HG03066 (cell line): ENCODE results near the gene SLC12A4.
"Not testable (repeated sequence)": the region's sequence is repeated elsewhere in the genome, so short reads cannot be mapped to it uniquely, and the experiment has no call there.

Source experiments
- ATAC-seq: cut with Tn5 transposase; IDR thresholded peaks from one replicate; pipeline ENCODE4 v1.9.1; 2021; ENCODE audit warnings: low read depth; ENCODE audit not compliant: unreplicated experiment

Gene SLC12A4

DNA sequence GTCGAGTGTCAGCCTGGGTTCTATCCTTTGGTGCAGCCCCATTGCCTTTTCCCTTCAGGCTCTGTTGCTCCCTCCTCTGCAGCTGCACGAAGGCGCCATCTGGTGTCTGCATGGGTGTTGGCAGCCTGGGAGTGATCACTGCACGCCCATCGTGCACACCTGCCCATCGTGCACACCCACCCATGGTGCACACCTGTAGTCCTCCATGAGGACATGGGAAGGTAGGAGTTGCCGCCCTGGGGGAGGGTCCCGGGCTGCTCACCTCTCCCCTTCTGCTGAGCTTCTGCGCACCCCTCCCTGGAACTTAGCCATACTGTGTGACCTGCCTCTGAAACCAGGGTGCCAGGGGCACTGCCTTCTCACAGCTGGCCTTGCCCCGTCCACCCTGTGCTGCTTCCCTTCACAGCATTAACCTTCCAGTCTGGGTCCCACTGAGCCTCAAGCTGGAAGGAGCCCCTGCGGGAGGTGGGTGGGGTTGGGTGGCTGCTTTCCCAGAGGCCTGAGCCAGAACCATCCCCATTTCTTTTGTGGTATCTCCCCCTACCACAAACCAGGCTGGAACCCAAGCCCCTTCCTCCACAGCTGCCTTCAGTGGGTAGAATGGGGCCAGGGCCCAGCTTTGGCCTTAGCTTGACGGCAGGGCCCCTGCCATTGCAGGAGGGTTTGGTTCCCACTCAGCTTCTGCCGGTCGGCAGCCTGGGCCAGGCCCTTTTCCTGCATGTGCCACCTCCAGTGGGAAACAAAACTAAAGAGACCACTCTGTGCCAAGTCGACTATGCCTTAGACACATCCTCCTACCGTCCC lies 39.7 kb downstream of the SLC12A4 start:
- no peak for ATAC-seq

DNA sequence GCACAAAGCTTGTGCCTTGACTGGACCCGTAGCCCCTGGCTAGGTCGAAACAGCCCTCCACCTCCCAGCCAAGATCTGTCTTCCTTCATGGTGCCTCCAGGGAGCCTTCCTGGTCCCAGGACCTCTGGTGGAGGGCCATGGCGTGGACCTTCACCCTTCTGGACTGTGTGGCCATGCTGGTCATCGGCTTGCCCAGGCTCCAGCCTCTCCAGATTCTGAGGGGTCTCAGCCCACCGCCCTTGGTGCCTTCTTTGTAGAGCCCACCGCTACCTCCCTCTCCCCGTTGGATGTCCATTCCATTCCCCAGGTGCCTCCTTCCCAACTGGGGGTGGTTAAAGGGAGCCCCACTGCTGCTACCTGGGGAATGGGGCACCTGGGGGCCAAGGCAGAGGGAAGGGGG lies 40.3 kb downstream of the SLC12A4 start:
- no peak for ATAC-seq

GRCh38 chr16:67927131-67927941 lies 41.1 kb downstream of the SLC12A4 start:
- ATAC-seq: no peak

DNA sequence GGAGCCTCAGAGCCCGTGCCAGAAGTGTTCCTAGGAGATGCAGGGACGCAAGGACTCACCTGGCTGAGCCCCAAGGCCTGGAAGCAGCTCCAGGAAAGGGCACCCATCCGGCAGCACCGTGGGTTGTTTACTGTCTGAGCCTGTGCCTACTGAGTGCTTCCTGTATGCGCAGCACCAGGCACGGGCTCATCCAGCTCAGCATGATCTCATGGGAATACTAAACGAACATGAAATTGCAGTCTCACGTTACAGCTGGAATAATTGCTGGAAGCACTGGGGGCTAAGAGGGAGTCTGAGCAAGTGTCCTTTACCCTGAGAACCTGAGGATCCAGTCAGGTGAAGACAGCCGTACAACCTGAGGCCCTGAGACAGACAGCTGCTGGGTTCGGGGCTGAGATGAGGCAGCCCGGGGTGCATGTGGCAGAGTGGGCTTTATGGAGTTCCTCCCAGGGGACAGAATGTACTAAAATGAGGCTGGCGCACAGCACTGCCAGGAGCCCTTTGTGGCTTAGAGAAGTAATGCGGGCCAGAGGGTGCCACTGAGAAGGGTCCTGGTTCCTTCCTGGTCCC lies 42.2 kb downstream of the SLC12A4 start:
- no peak for ATAC-seq

DNA sequence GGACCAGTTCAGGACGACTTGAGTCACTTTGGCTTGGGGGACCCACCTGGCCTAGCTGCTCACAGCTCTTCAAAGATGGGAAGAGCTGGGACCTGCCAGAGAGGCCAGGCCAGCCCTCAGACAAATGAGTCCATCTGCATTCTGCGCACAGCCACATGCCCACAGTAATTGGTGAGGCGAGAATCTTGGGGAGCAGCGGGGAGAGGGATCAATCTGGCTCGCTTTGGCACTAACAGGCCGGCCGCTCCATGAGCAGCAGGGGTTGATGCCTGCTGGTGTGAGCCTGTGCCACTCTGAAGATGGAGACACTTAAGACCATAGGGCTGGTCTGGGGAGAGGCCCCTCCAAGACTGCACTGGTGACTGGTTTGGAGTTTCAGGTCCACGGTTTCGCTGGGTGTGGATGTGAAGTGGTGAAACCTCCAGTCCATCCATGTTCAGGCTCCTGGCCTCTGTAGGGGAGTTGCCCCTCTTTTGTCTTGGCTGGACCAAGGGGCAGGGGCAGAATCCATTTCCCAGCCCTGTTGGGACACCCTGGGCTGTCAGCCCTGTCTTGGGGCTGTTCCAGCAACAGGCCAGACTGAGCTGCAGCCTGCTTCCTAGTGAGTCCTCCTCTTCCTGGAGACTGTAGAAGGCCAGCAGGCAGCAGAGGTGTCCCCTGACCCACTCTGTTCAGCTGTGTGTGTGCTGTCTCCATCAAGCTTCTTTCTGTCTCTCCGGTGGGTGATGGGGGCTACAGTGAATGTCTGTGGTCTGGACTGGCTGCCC lies 44.1 kb downstream of the SLC12A4 start:
- no peak for ATAC-seq

DNA sequence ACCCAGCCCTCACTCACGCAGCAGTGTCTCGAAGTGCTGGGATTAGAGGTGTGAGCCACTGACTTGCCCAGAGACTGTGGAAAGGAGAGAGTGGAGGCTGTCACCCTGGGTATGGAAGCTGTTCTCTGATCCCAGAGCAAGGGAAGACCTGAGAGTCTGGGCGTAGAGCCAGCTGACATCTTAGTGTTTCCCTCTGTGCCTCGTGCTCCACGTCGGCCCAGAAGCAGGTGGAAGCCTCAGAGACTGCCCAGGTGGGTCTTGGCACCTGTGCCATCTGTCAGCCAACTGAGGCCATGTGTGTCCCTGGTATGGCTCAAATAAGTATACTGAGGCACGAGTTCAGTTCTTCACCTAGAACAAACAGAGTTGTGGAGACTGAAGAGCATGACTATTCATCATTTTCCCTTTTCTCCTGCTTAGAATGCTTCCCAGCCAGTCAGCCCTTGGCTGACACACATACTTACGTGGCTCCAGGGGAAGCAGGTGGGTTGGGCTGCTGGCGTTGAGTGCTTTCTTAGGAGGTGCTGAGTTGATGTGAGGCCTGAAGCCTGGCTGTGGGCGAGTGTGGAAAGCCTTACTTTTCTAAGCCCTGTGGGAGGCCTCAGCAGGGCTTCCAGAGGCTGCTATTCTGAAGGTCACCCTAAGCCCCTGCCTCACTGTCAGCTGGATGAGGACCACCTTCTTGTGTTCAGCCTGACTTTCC lies 44.9 kb downstream of the SLC12A4 start:
- ATAC-seq: no peak

- no peak for ATAC-seq
These were observed 45.7 kb downstream of the SLC12A4 start for GRCh38 chr16:67922740-67923139.

GRCh38 chr16:67922221-67922620 lies 46.2 kb downstream of the SLC12A4 start:
- ATAC-seq: no peak

DNA sequence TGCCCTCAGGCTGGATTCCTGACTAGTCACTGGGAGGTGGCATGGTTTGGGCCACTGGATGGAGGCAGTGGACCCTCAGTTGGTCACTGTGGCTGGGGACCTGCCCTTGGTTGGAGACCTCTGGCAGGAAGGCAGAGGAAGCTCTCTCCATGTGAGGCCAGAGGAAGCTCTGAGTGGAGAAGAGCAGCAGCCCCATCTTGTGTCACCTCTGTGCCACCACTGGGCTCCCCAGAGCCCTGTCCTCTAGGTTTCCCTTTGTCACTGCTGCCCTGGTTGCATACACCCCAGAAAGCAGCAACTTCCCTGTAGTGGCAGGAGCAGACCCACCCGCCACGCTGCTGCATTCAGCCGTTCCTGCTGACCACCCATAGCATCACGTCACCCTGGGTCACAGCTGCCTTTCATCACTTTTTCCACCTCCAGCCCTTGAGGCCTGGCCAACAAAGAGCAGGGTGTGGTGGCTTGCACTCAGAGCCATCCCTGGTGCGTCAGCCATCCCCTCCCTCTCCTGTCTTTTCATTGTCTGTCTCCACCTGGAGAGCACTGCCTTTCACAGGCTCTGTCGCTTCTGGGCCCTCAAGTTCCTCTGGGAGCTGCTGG lies 48.7 kb downstream of the SLC12A4 start:
- no peak for ATAC-seq

- no peak for ATAC-seq
These were observed 50.6 kb downstream of the SLC12A4 start for GRCh38 chr16:67917852-67918236.

GRCh38 chr16:67917140-67917851 lies 51.1 kb downstream of the SLC12A4 start:
- no peak for ATAC-seq

DNA sequence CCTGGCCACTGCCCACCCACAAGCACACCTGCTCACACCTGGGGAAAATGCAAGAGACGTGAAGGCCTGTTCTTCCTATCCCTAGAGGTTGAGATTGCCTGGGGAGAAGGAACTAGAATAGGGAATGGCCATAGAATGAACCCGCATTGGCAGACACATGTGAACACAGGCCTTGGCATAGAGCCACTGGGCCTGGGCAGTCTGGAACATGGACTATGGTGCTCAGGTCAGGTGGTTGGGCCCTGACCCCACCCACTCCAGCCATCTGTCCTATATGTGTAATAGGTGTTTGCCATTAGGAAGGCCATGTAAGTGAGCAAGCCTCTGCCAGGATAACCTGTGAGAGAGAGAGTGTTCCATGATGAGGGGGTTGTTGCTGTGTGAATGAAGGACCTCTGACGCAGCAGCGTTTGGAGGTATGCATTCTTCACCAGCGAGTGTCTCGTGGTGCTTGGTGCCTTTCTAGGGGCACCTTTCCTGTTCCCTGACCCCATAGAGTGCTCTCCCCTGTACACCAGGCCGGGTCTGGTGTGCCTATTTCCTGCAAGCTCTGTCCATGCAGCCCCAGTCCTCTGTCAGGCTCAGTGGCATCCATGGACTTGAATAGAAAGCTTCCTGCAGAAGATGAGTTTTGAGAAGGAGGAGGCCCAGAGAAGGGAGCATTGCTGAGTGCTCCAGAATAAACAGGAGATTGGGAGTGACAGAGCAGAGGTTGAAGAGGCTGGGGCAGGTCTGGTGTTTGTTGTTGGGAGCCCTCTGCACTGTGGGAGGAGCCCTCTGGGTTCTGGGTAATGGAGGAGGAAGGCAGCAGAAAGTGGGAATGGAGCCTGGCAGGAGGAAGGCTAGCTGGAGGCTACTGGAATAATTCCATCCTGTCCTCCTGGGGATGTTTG lies 52.4 kb downstream of the SLC12A4 start:
- ATAC-seq: no peak

GRCh38 chr16:67915496-67915769 lies 53.0 kb downstream of the SLC12A4 start:
- ATAC-seq: not testable (repeated sequence)

DNA sequence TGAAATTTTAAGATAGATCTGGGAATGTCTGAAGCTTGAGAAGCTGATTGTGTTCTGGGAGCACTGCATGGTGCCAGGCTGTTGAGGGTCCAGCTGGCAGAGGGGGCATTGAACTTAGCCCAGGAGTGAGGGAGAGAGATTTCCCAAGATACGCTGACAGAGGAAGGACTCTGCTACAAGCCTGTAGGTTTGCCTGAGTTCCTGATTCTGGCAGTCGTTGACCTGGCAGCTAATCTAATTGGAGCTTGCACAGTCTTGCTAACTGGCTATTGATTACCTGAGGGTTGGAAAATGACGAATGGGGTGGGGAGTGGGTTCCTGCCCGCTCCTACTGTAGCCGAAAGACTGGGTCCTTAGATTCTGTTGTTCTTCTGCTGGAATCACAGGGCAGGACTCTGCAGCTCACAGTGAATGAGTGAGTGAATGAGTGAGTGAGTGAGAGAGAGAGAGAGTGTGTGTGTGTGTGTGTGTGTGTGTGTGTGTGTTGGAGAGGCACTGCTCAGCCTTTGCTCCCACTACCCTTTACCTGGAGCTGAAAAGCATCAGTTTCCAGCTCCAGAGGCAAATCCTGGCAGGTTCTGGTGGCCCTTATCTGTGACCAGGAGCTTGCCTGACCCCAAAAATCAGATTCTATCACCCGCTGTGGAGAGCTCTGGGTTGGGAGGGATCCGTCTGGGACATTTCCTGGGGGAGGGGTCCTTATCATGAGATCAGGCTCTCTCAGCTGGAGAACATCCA lies 53.5 kb downstream of the SLC12A4 start:
- no peak for ATAC-seq

DNA sequence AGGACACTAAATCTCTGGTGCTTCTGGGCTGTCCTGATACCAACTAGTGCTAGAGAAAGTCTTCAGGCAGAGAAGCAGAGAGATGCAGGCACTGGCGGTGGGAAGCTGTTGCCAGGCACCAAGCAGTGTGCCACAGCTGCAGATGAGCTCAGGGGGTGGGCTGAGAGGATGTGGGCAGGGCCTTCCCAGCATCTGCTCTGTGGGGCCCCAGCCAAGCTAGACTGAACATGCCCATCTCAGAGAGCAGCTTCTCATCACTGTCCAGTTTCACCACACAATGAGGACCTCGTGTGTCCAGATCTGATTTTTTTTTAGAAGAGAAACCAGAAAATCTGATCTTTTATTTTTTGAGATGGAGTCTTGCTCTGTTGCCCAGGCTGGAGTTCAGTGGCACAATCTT lies 58.3 kb downstream of the SLC12A4 start:
- no peak for ATAC-seq

DNA sequence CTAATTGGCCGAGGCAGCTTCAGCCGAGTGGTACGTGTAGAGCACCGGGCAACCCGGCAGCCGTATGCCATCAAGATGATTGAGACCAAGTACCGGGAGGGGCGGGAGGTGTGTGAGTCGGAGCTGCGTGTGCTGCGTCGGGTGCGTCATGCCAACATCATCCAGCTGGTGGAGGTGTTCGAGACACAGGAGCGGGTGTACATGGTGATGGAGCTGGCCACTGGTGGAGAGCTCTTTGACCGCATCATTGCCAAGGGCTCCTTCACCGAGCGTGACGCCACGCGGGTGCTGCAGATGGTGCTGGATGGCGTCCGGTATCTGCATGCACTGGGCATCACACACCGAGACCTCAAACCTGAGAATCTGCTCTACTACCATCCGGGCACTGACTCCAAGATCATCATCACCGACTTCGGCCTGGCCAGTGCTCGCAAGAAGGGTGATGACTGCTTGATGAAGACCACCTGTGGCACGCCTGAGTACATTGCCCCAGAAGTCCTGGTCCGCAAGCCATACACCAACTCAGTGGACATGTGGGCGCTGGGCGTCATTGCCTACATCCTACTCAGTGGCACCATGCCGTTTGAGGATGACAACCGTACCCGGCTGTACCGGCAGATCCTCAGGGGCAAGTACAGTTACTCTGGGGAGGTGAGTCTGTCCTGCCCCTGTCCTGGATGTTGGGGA lies 59.2 kb downstream of the SLC12A4 start:
- ATAC-seq: no peak
